Middle frontal gyrus (tissue), 1 donor: ENCODE data around the gene CCNY.
A peak's percentile ranks its signal among the peaks of the same experiment; 100 is the strongest.
"Not testable (repeated sequence)": the region's sequence is repeated elsewhere in the genome, so short reads cannot be mapped to it uniquely, and the experiment has no call there.

Experiments used
- DNase-seq: peaks from one replicate; pipeline ENCODE4 v3.0.0-alpha.2; 2015; ENCODE audit warnings: low spot score; ENCODE audit errors: extremely low spot score

Gene CCNY

GRCh38 chr10:35507519-35508109, 171.3 kb downstream of the CCNY start:
- DNase-seq: no peak

- no peak for DNase-seq
These were observed 172.3 kb downstream of the CCNY start for GRCh38 chr10:35508647-35509046.

- DNase-seq: no peak
These were observed 174.6 kb downstream of the CCNY start for GRCh38 chr10:35510891-35511290.

GRCh38 chr10:35511647-35512046, 175.3 kb downstream of the CCNY start:
- DNase-seq: no peak

GRCh38 chr10:35516102-35516670, 179.9 kb downstream of the CCNY start:
- no peak for DNase-seq

GRCh38 chr10:35517431-35518181, 181.3 kb downstream of the CCNY start:
- DNase-seq: peak; percentile 26

- not testable (repeated sequence) for DNase-seq
These were observed 181.9 kb downstream of the CCNY start for GRCh38 chr10:35518187-35518586.

- no peak for DNase-seq
These were observed 184.7 kb downstream of the CCNY start for GRCh38 chr10:35520996-35521395.

GRCh38 chr10:35523670-35524225, 187.4 kb downstream of the CCNY start:
- DNase-seq: no peak

GRCh38 chr10:35526746-35527145, 190.4 kb downstream of the CCNY start:
- no peak for DNase-seq

GRCh38 chr10:35532141-35532540, 195.8 kb downstream of the CCNY start:
- DNase-seq: no peak

GRCh38 chr10:35533565-35533964, 197.3 kb downstream of the CCNY start:
- DNase-seq: no peak

- no peak for DNase-seq
These were observed 198.8 kb downstream of the CCNY start for GRCh38 chr10:35535136-35535535.

GRCh38 chr10:35536789-35537188, 200.5 kb downstream of the CCNY start:
- DNase-seq: no peak

- DNase-seq: not testable (repeated sequence)
These were observed 201.6 kb downstream of the CCNY start for GRCh38 chr10:35537925-35538324.

GRCh38 chr10:35540296-35541164, 204.2 kb downstream of the CCNY start:
- no peak for DNase-seq

- DNase-seq: no peak
These were observed 205.4 kb downstream of the CCNY start for GRCh38 chr10:35541720-35542119.

GRCh38 chr10:35542303-35542702, 206.0 kb downstream of the CCNY start:
- DNase-seq: no peak

GRCh38 chr10:35545079-35545657, 208.9 kb downstream of the CCNY start:
- no peak for DNase-seq

GRCh38 chr10:35545878-35546590, 209.7 kb downstream of the CCNY start:
- no peak for DNase-seq
